Daoy (cell line): Measurements from ENCODE around the gene PRRX2. TPM values are rescaled to one million over a fixed set of nuclear protein-coding genes. Genes with fewer than 3 reads are reported as not detected.
"Not testable (repeated sequence)": the region's sequence is repeated elsewhere in the genome, so short reads cannot be mapped to it uniquely, and the experiment has no call there.

Experiments used
- DNase-seq: peaks from one replicate; pipeline ENCODE4 v3.0.0-alpha.2; 2015; ENCODE audit warnings: low read depth
- total RNA-seq: library from RNA; depleted of rRNA; stranded (reverse); fragments of >200 nt; shearing (Covaris generic); gene quantifications from 2 replicates; pipeline ENCODE4 v1.2.3, GENCODE V29; 2014

Gene PRRX2
- total RNA-seq, 1 experiment from 2014 or later, result 1.7 TPM

GRCh38 chr9:129732100-129732499, 66.7 kb downstream of the PRRX2 start:
- DNase-seq, result no peak

- no peak for DNase-seq
Observed at GRCh38 chr9:129732946-129733631, 67.6 kb downstream of the PRRX2 start.

GRCh38 chr9:129733632-129733953, 68.1 kb downstream of the PRRX2 start:
- no peak for DNase-seq

- DNase-seq, result no peak
Observed at GRCh38 chr9:129735546-129735945, 70.1 kb downstream of the PRRX2 start.

GRCh38 chr9:129736334-129736733, 70.9 kb downstream of the PRRX2 start:
- DNase-seq, result no peak

- peak; percentile 58 for DNase-seq
Observed at GRCh38 chr9:129737479-129738274, 72.2 kb downstream of the PRRX2 start.

- DNase-seq, result no peak
Observed at GRCh38 chr9:129739432-129739831, 74.0 kb downstream of the PRRX2 start.

- DNase-seq, result no peak
Observed at GRCh38 chr9:129740174-129740573, 74.7 kb downstream of the PRRX2 start.

- no peak for DNase-seq
Observed at GRCh38 chr9:129740666-129741464, 75.4 kb downstream of the PRRX2 start.

- no peak for DNase-seq
Observed at GRCh38 chr9:129745200-129745599, 79.8 kb downstream of the PRRX2 start.

- no peak for DNase-seq
Observed at GRCh38 chr9:129746092-129746777, 80.8 kb downstream of the PRRX2 start.

GRCh38 chr9:129748249-129748648, 82.8 kb downstream of the PRRX2 start:
- DNase-seq, result no peak

- not testable (repeated sequence) for DNase-seq
Observed at GRCh38 chr9:129749052-129749451, 83.6 kb downstream of the PRRX2 start.

- no peak for DNase-seq
Observed at GRCh38 chr9:129749575-129749974, 84.1 kb downstream of the PRRX2 start.

GRCh38 chr9:129750013-129750638, 84.7 kb downstream of the PRRX2 start:
- DNase-seq, result peak; percentile 50

GRCh38 chr9:129751841-129752801, 86.7 kb downstream of the PRRX2 start:
- DNase-seq, result no peak

- peak; percentile 70 for DNase-seq
Observed at GRCh38 chr9:129752900-129753729, 87.7 kb downstream of the PRRX2 start, which contains the start of gene PTGES. TSS of gene PTGES (minus strand) at chr9:129753042. CDS start at chr9:129753012, 30 bp downstream.

- no peak for DNase-seq
Observed at GRCh38 chr9:129755151-129755550, 89.7 kb downstream of the PRRX2 start.

GRCh38 chr9:129756191-129756590, 90.7 kb downstream of the PRRX2 start:
- DNase-seq, result no peak
